ENCODE results near the gene PRKD2.
A peak's percentile ranks its signal among the peaks of the same experiment; 100 is the strongest.

The PRKD2 gene

DNA sequence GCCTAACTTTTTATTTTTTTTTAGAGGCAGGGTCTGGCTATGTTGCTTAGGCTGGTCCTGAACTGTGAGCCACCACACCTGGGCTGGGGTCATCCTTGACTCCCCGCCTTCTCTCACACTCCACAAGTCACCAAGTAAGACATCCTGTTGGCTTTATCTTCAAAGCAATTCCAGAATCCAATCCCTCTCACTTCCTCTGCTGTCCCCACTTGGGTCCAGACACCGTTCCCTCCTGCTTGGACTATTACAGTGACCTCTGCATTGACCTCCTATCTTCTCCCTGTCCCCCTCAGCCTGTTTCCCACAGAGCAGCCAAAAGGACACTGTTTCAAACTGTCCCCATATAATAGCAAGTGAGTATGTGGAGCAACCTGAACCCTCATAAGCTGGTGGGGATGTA lies 76.3 kb downstream of the PRKD2 start:
- no peaks in the 10 kb centered on the region for H3K4me1 ChIP-seq (ENCODE audit: control insufficient read depth, insufficient read depth, low read length, unreplicated experiment)
- H3K79me2 ChIP-seq (ENCODE audit: control insufficient read depth, insufficient read depth, low read length, unreplicated experiment): no peaks in the 10 kb centered on the region
- H3K36me3 ChIP-seq (ENCODE audit: insufficient read depth, low read length): no peaks in the 10 kb centered on the region
- H3K4me3 ChIP-seq (ENCODE audit: low read depth, low read length): no peak overlapping the region
- H2AFZ ChIP-seq (ENCODE audit: low read length, unreplicated experiment): no peak overlapping the region
- H3K27me3 ChIP-seq (ENCODE audit: insufficient read depth, low read length): no peaks in the 10 kb centered on the region
- H3K27ac ChIP-seq (ENCODE audit: low read depth, low read length): no peak overlapping the region

DNA sequence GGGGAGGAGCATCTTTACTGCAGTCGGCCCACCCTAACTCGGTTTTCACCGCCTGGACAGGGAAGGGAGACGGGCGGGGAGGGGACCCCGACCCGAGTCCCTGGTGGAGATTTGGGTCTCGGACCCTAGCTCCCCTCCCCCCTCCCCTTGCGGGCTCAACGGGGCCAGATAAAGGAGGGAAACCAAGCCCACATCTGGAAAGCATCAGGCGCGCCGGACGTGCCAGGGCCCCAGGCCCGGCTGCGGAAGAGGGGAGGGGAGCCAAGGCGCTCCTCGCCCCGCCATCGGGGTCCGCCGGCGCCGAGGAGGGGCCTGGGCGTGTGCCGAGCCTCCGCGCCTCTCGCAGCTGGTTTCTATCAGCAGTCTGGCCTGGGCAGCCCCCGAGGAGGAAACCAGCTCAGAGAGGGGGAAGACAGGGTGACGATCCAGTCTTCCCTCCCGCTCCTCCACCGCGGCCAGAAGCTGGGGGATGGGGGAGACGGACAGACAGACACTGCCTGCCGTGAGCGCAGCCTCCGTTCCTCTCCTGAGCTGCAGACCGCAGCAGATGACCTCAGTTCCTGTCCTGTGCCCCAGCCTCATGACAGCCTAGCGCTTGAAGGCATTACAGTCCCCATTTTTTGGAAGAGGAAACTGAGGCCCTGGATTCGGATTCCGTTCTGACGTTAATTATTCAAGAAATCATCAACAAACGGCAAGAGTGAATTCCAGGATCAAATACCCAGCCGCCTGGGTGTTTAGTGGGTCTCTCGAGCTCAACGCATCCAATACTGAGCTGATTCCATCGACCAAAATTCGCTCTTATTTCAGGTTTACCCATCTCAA lies 77.3 kb downstream of the PRKD2 start:
- no peaks in the 10 kb centered on the region for H3K4me1 ChIP-seq (ENCODE audit: control insufficient read depth, insufficient read depth, low read length, unreplicated experiment)
- no peaks in the 10 kb centered on the region for H3K27me3 ChIP-seq (ENCODE audit: insufficient read depth, low read length)
- peak overlapping the region; percentile 68 for H2AFZ ChIP-seq (ENCODE audit: low read length, unreplicated experiment)
- no peak overlapping the region for H3K27ac ChIP-seq (ENCODE audit: low read depth, low read length)
- H3K4me3 ChIP-seq (ENCODE audit: low read depth, low read length): peak overlapping the region; percentile 79
- no peaks in the 10 kb centered on the region for H3K36me3 ChIP-seq (ENCODE audit: insufficient read depth, low read length)
- H3K79me2 ChIP-seq (ENCODE audit: control insufficient read depth, insufficient read depth, low read length, unreplicated experiment): no peaks in the 10 kb centered on the region

DNA sequence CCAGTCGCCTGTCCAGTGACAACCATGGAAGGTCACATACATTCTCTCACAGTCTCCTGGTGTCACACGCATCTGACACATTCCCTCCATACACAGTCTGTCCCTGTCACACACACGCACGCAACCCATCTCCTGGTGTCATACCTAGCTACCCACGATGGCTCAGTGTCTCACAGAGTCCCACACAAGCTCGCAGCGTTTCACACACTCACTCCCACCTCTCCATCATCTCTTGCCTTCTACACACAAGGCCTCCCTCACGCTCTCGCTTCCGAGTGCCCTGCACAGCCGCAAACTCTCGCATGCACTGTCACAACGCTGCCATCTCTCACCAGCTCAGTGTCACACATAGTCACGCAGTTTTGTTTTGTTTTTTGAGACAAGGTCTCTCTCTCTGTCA lies 79.7 kb downstream of the PRKD2 start:
- Histone ChIP-seq H3K4me1 (ENCODE audit: control insufficient read depth, insufficient read depth, low read length, unreplicated experiment) (no peaks in the 10 kb centered on the region), H3K27ac (ENCODE audit: low read depth, low read length) (no peak overlapping the region), H3K79me2 (ENCODE audit: control insufficient read depth, insufficient read depth, low read length, unreplicated experiment) (no peaks in the 10 kb centered on the region), H3K36me3 (ENCODE audit: insufficient read depth, low read length) (no peaks in the 10 kb centered on the region), H3K4me3 (ENCODE audit: low read depth, low read length) (no peak overlapping the region), H2AFZ (ENCODE audit: low read length, unreplicated experiment) (no peak overlapping the region), H3K27me3 (ENCODE audit: insufficient read depth, low read length) (no peaks in the 10 kb centered on the region)

DNA sequence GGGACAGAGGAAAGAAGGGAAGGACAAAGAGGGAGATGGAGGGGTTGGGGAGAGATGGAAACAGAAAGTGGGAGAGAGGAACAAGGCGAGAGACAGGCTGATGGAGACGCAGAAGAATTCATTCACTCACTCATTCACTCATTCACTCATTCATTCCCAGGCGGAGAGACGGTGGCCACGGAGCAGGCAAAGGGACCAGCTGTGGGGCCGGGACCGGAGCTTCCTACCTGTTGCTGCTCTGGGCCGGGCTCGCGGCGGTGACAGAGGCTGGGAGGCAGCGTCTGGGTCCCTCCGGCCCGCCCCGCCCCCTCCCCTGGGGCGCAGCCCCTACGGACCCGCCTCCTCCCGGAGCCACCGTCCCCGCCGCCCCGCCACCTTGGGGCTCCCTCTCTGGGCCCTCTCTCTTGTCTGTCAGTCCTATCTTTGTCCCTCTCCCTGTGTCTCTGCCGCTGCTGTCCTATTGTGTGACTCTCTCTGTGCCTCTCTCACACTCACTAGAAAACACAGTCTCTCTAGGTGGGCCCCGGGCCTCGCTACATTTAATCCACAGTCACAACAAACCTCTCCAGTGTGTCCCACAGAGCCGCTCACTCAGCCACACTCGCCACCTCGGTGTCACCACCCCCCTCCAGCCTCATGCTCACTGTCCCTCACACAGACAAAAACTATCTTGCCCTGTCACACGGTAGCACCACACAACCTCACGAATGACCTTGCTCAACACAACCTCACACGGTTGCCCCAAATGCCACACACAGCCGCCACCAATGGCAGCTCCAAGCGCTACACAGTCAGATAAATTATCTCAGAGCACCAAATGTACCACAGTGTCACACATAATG lies 80.8 kb downstream of the PRKD2 start, which contains the start of gene GNG8:
Gene GNG8, minus strand, starts transcription at position 283 of the 842 bp plus-strand sequence. CDS start 1,520 bp downstream, outside the sequence.
- Histone ChIP-seq H3K4me1 (ENCODE audit: control insufficient read depth, insufficient read depth, low read length, unreplicated experiment) (peaks cover 7% of the 10 kb centered on the region), H3K27ac (ENCODE audit: low read depth, low read length) (no peak within 1 kb of the TSS), H2AFZ (ENCODE audit: low read length, unreplicated experiment) (no peak within 1 kb of the TSS), H3K36me3 (ENCODE audit: insufficient read depth, low read length) (no peaks in the 10 kb centered on the region), H3K4me3 (ENCODE audit: low read depth, low read length) (no peak within 1 kb of the TSS), H3K79me2 (ENCODE audit: control insufficient read depth, insufficient read depth, low read length, unreplicated experiment) (no peaks in the 10 kb centered on the region), H3K27me3 (ENCODE audit: insufficient read depth, low read length) (no peaks in the 10 kb centered on the region)

DNA sequence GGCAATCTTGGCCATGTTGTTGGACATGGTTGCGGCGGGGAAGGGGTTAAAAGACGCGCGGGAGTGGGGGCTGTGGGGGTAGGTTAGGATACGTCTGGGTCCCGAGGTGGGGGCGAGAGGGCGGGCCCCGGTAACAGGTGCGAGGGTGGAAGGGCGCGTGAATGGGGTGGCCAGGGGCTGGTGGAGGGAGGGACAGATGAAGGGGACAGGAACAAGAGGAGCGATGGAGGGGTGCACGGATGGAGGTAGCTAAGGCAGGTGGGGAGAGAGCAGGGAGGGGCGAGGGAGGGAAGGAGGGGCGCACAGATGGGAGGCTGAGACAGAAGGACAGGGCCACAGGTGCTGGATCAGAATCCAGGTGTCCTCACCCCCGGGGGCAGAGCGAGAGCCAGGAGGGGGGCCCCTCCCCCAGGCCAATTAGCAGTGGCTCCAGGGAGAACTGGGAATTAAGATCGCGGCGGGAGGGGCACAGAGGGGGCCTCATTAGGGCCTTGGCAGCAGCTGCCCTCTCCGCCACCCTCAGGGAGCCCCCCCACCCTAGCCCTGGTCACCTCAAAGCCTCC lies 82.2 kb downstream of the PRKD2 start:
- no peaks in the 10 kb centered on the region for H3K79me2 ChIP-seq (ENCODE audit: control insufficient read depth, insufficient read depth, low read length, unreplicated experiment)
- H3K4me1 ChIP-seq (ENCODE audit: control insufficient read depth, insufficient read depth, low read length, unreplicated experiment): peaks cover 9% of the 10 kb centered on the region
- no peaks in the 10 kb centered on the region for H3K27me3 ChIP-seq (ENCODE audit: insufficient read depth, low read length)
- no peak overlapping the region for H3K27ac ChIP-seq (ENCODE audit: low read depth, low read length)
- H3K36me3 ChIP-seq (ENCODE audit: insufficient read depth, low read length): no peaks in the 10 kb centered on the region
- no peak overlapping the region for H2AFZ ChIP-seq (ENCODE audit: low read length, unreplicated experiment)
- peak overlapping the region; percentile 24; the same call in 1 of the 2 replicates for H3K4me3 ChIP-seq (ENCODE audit: low read depth, low read length)

DNA sequence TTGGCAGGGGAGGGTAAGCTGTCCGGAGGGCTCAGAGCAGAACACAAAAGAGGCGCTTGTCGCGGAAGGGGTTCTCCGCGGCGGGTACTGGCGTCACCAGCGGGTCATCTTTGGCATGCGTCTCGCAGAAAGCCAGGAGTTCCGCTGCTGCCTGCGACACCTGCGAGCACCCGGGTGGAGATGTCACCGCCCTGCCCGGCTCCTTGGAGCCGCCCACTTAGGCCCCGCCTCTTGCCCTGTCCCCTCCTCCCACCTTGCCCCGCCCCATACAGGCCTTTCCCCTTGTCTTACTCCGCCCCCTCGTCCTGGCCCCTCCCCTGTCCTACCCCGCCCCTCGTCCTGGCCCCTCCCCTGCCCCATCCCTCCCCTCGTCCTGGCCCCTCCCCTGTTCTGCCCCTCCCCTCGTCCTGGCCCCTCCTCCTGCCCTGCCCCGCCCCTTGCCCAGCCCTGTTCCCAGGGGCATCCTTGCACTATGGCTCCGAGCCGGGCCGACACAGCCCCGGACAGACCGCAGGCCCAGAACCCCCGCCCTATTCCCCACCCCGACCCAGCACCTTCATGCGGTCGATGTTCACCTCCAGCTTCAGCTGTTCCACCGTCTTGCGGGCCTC lies 82.8 kb downstream of the PRKD2 start:
- Histone ChIP-seq H3K4me1 (ENCODE audit: control insufficient read depth, insufficient read depth, low read length, unreplicated experiment) (peaks cover 9% of the 10 kb centered on the region), H3K36me3 (ENCODE audit: insufficient read depth, low read length) (no peaks in the 10 kb centered on the region), H3K79me2 (ENCODE audit: control insufficient read depth, insufficient read depth, low read length, unreplicated experiment) (no peaks in the 10 kb centered on the region), H3K4me3 (ENCODE audit: low read depth, low read length) (peak overlapping the region; percentile 24; the same call in 1 of the 2 replicates), H2AFZ (ENCODE audit: low read length, unreplicated experiment) (no peak overlapping the region), H3K27ac (ENCODE audit: low read depth, low read length) (no peak overlapping the region), H3K27me3 (ENCODE audit: insufficient read depth, low read length) (no peaks in the 10 kb centered on the region)

DNA sequence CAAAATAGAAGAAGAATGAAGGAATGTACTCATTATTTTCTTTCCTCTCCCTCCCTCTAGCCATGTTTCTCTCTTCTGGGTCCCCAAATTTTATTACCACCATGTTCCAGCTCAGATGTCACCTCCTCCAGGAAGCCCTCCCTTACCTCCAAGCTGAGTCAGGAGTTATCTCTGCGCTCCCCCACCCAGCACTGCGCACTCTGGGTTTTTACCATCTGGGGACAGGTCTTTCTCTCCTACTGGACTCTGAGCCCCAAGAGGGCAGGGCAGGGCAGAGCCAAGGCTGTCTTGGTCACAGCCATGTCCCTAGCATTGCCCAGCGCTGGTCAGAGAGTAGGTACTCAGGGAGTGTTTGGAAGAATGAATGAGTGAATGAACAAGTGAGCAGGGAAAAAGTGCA lies 83.8 kb downstream of the PRKD2 start:
- Histone ChIP-seq H3K4me3 (ENCODE audit: low read depth, low read length) (no peak overlapping the region), H3K79me2 (ENCODE audit: control insufficient read depth, insufficient read depth, low read length, unreplicated experiment) (no peaks in the 10 kb centered on the region), H3K27ac (ENCODE audit: low read depth, low read length) (no peak overlapping the region), H3K27me3 (ENCODE audit: insufficient read depth, low read length) (no peaks in the 10 kb centered on the region), H3K4me1 (ENCODE audit: control insufficient read depth, insufficient read depth, low read length, unreplicated experiment) (peaks cover 9% of the 10 kb centered on the region), H3K36me3 (ENCODE audit: insufficient read depth, low read length) (no peaks in the 10 kb centered on the region), H2AFZ (ENCODE audit: low read length, unreplicated experiment) (no peak overlapping the region)

DNA sequence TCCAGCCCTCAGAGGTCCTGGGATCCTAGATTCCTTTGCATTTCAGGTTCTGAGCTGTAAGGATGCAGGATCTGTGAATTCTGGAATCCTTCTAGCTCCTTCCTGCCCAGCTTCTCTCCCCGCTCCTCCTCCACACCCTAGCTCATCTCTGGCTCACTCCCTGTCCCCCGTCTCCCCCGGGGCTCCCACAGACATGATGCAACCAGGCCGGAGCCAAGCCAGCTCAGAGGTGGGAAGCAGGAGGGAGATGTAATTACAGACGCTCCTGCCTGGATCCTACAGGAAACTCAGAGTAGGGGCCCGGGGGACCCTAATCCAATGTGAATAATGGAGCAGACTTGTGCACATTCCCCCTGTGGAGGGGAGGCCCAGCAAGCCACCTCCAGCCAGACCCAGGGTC lies 85.4 kb downstream of the PRKD2 start:
- H3K36me3 ChIP-seq (ENCODE audit: insufficient read depth, low read length): no peaks in the 10 kb centered on the region
- no peak overlapping the region for H3K27ac ChIP-seq (ENCODE audit: low read depth, low read length)
- no peak overlapping the region for H2AFZ ChIP-seq (ENCODE audit: low read length, unreplicated experiment)
- H3K79me2 ChIP-seq (ENCODE audit: control insufficient read depth, insufficient read depth, low read length, unreplicated experiment): no peaks in the 10 kb centered on the region
- H3K4me1 ChIP-seq (ENCODE audit: control insufficient read depth, insufficient read depth, low read length, unreplicated experiment): peaks cover 9% of the 10 kb centered on the region
- H3K27me3 ChIP-seq (ENCODE audit: insufficient read depth, low read length): no peaks in the 10 kb centered on the region
- no peak overlapping the region for H3K4me3 ChIP-seq (ENCODE audit: low read depth, low read length)

DNA sequence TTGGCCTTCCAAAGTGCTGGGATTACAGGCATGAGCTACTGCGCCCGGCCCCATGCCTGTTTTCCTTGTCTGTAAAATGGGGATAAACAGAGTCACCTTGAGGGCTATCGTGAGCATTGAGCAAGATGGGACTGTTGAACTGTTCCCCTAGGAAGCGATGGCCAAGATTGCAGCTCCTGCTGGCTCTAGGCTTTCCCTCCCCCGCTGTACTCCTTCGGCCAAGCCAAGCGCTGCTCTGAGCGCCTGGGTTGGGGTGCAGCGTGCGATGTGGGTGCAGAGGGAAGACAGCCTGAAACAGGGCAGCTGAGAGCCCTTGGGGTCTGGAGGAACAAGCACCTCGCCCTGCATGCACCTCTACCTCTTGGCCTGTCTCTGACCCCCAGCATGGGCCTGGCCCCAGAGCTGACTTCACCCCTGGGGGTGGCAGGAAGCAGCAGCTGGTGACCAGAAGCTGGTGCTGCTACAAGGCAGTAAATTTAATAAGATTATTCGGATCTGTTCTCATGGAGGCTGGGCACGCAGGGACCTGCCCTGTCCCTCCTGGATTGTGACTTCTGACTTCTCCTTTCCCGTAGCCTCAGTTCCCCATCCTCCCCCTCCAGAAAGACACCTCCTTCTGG lies 86.2 kb downstream of the PRKD2 start:
- no peaks in the 10 kb centered on the region for H3K27me3 ChIP-seq (ENCODE audit: insufficient read depth, low read length)
- peaks cover 13% of the 10 kb centered on the region for H3K4me1 ChIP-seq (ENCODE audit: control insufficient read depth, insufficient read depth, low read length, unreplicated experiment)
- no peak overlapping the region for H3K4me3 ChIP-seq (ENCODE audit: low read depth, low read length)
- H3K27ac ChIP-seq (ENCODE audit: low read depth, low read length): no peak overlapping the region
- no peaks in the 10 kb centered on the region for H3K36me3 ChIP-seq (ENCODE audit: insufficient read depth, low read length)
- no peak overlapping the region for H2AFZ ChIP-seq (ENCODE audit: low read length, unreplicated experiment)
- no peaks in the 10 kb centered on the region for H3K79me2 ChIP-seq (ENCODE audit: control insufficient read depth, insufficient read depth, low read length, unreplicated experiment)

DNA sequence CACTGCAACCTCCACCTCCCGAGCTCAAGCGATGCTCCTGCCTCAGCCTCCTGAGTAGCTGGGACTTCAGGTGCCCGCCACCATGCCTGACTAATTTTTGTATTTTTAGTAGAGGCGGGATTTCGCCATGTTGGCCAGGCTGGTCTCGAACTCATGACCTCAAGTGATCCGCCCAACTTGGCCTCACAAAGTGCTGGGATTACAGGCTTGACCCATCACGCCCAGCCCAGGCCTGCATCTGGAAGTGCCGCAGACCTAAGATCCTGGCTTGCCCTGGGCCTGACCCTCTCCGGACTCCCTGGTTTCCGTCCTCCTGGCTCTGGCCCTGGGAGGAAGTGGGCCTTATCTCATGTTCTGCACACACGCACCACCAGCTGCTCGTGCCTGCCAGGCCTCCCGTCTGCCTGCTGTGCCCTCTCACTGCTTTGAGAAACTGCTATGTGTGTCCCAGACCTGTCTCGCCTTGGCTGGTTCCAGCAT lies 87.3 kb downstream of the PRKD2 start:
- Histone ChIP-seq H3K4me1 (ENCODE audit: control insufficient read depth, insufficient read depth, low read length, unreplicated experiment) (peaks cover 19% of the 10 kb centered on the region), H3K27me3 (ENCODE audit: insufficient read depth, low read length) (no peaks in the 10 kb centered on the region), H3K4me3 (ENCODE audit: low read depth, low read length) (no peak overlapping the region), H2AFZ (ENCODE audit: low read length, unreplicated experiment) (no peak overlapping the region), H3K27ac (ENCODE audit: low read depth, low read length) (no peak overlapping the region), H3K79me2 (ENCODE audit: control insufficient read depth, insufficient read depth, low read length, unreplicated experiment) (no peaks in the 10 kb centered on the region), H3K36me3 (ENCODE audit: insufficient read depth, low read length) (no peaks in the 10 kb centered on the region)

Data from ACC112 (cell line).